OCI-LY7 (cell line): Measurements from ENCODE around the gene G6PD. TPM values are rescaled to one million over a fixed set of nuclear protein-coding genes. Genes with fewer than 3 reads are reported as not detected.

Experiments used
- BruUV-seq: library from RNA; stranded (reverse); fragments of 400-500 nt; replicated peaks from 2 replicates; lab custom pipeline; 2021; lab: Mats Ljungman, UMichigan
- CTCF ChIA-PET: fragments of 300-600 bp; sonication (Branson Sonifier 250); formaldehyde crosslinking; loops from one replicate; lab custom pipeline; 2022; ENCODE audit warnings: antibody characterized with exemption; ENCODE audit not compliant: unreplicated experiment; lab: Charles Lee
- POLR2A ChIA-PET: fragments of 300-600 bp; sonication (Branson Sonifier 250); formaldehyde crosslinking; loops from one replicate; lab custom pipeline; 2022; ENCODE audit warnings: antibody characterized with exemption; lab: Charles Lee
- DNase-seq: peaks from one replicate; pipeline ENCODE4 v3.0.0-alpha.2; 2015; ENCODE audit warnings: low spot score
- H2AFZ ChIP-seq: fragments of 200-600 bp; sonication (generic), shearing (Covaris generic); 2 replicates; pipeline ENCODE4 v1.6.1; 2014; ENCODE audit warnings: mild to moderate bottlenecking, antibody characterized with exemption, low read length, moderate library complexity
- H3K27ac ChIP-seq: fragments of 200-600 bp; sonication (generic); 2 replicates; pipeline ENCODE4 v1.5.1; 2014; ENCODE audit warnings: mixed run types, low read depth, mild to moderate bottlenecking, moderate library complexity, low read length, inconsistent platforms; ENCODE audit not compliant: poor library complexity, severe bottlenecking
- H3K36me3 ChIP-seq: fragments of 200-600 bp; sonication (generic); 2 replicates; pipeline ENCODE4 v1.6.1; 2014; ENCODE audit warnings: mild to moderate bottlenecking, antibody characterized with exemption, low read length, moderate library complexity, mixed read lengths; ENCODE audit not compliant: insufficient read depth
- H3K4me1 ChIP-seq: fragments of 200-600 bp; sonication (generic); 2 replicates; pipeline ENCODE4 v1.5.1; 2014; ENCODE audit warnings: mild to moderate bottlenecking, low read length; ENCODE audit not compliant: insufficient read depth, poor library complexity, severe bottlenecking
- H3K4me2 ChIP-seq: fragments of 200-600 bp; sonication (generic); 2 replicates; pipeline ENCODE4 v1.6.1; 2014; ENCODE audit warnings: mild to moderate bottlenecking, low read length
- H3K4me3 ChIP-seq: fragments of 200-600 bp; sonication (generic); 2 replicates; pipeline ENCODE4 v1.5.1; 2014; ENCODE audit warnings: mild to moderate bottlenecking, low read depth, low read length; ENCODE audit not compliant: poor library complexity, severe bottlenecking
- H3K79me2 ChIP-seq: fragments of 200-600 bp; sonication (generic); 2 replicates; pipeline ENCODE4 v1.6.1; 2016; ENCODE audit warnings: low read depth, mild to moderate bottlenecking, low read length, moderate library complexity, mixed read lengths; ENCODE audit not compliant: insufficient read depth
- H3K9me2 ChIP-seq: fragments of 200-600 bp; sonication (generic); 2 replicates; pipeline ENCODE4 v1.6.1; 2016; ENCODE audit warnings: mild to moderate bottlenecking, low read length, mixed read lengths; ENCODE audit not compliant: insufficient read depth
- H3K9me3 ChIP-seq: fragments of 200-600 bp; sonication (generic); 2 replicates; pipeline ENCODE4 v1.6.1; 2014; ENCODE audit warnings: mild to moderate bottlenecking, mixed run types, low read length, mixed read lengths
- H4K20me1 ChIP-seq: fragments of 200-600 bp; sonication (generic); 2 replicates; pipeline ENCODE4 v1.6.1; 2014; ENCODE audit warnings: mild to moderate bottlenecking, antibody characterized with exemption, low read length, moderate library complexity, mixed read lengths; ENCODE audit not compliant: insufficient read depth
- CTCF ChIP-seq: fragments of 200-600 bp; sonication (generic); conservative IDR thresholded peaks from 2 replicates; pipeline ENCODE4 v1.5.1; 2014; ENCODE audit warnings: mild to moderate bottlenecking, antibody characterized with exemption, low read length, moderate library complexity, mixed read lengths
- EZH2phosphoT487 ChIP-seq: fragments of 200-600 bp; sonication (generic); IDR thresholded peaks from 2 replicates; pipeline ENCODE4 v1.6.1; 2018; ENCODE audit warnings: low read depth, borderline replicate concordance, mild to moderate bottlenecking, mixed run types, antibody characterized with exemption, low read length, moderate library complexity, mixed read lengths
- intact Hi-C: fragments of 100-400 bp; cut with micrococcal nuclease; formaldehyde crosslinking; loops from one replicate; pipeline ENCODE4 v1.10.0; 2022; ENCODE audit not compliant: unreplicated experiment
- total RNA-seq, 2 experiments: library from RNA; depleted of rRNA in 1 of 2; stranded (reverse); fragments of >200 nt in 1 of 2; shearing (Covaris generic) in 1 of 2; gene quantifications; 2 replicates each; pipeline ENCODE4 v1.2.3, GENCODE V29; 2014 to 2022

Gene G6PD
- total RNA-seq, 2 experiments from 2014 or later, result 21.6 to 40.9 TPM

GRCh38 chrX:154529206-154529612, 17.4 kb downstream of the G6PD start:
- Histone ChIP-seq H3K79me2 (no peaks in the 10 kb centered on the region), H4K20me1 (no peaks in the 10 kb centered on the region), H2AFZ (no peak overlapping the region), H3K4me3 (no peak overlapping the region), H3K27ac (no peak overlapping the region), H3K4me1 (peaks cover 12% of the 10 kb centered on the region), H3K36me3 (peaks cover 8% of the 10 kb centered on the region; the same call in 1 of the 2 replicates), H3K9me3 (no peaks in the 10 kb centered on the region), H3K9me2 (no peaks in the 10 kb centered on the region), H3K4me2 (no peak overlapping the region)
- POLR2A ChIA-PET, result interaction anchor here (0.6 kb wide), 1 partner anchor 578 kb away, joined by 3 read pairs; no protein-coding TSS in a partner anchor
- no TSS peak for BruUV-seq
- intact Hi-C loops, result loop anchor here (5.0 kb wide), 1 partner anchor 42 kb away; the partner anchor contains the start of gene UBL4A
- CTCF ChIA-PET, result no interaction called here
- TF ChIP-seq EZH2phosphoT487 (no peak), CTCF (no peak)
- DNase-seq, result no peak

GRCh38 chrX:154526901-154527675, 19.6 kb downstream of the G6PD start:
- Histone ChIP-seq H3K4me1 (peaks cover 12% of the 10 kb centered on the region), H3K4me2 (peak overlapping the region; percentile 83), H3K4me3 (peak overlapping the region; percentile 62), H3K36me3 (no peaks in the 10 kb centered on the region), H3K9me2 (no peaks in the 10 kb centered on the region), H3K27ac (peak overlapping the region; percentile 66), H3K79me2 (no peaks in the 10 kb centered on the region), H2AFZ (peak overlapping the region; percentile 72), H3K9me3 (no peaks in the 10 kb centered on the region), H4K20me1 (no peaks in the 10 kb centered on the region)
- BruUV-seq, result no TSS peak
- CTCF ChIA-PET, result interaction anchor here (0.6 to 0.8 kb wide), 2 partner anchors 10 to 195 kb away, joined by 3 read pairs; partner anchors contain the start of gene FAM3A
- intact Hi-C loops, result loop anchor here (5.0 kb wide), 1 partner anchor 40 kb away; the partner anchor contains the start of gene UBL4A
- POLR2A ChIA-PET, result interaction anchor here (0.6 to 1.4 kb wide), 6 partner anchors 26 to 129 kb away, joined by 3 to 12 read pairs (median 3); partner anchors contain the start of genes RPL10 and SLC10A3
- peak; percentile 80 for DNase-seq
- TF ChIP-seq CTCF (peak; percentile 64), EZH2phosphoT487 (no peak)
